ENCODE data around the gene CDK9. TPM values are rescaled to one million over a fixed set of nuclear protein-coding genes. Genes with fewer than 3 reads are reported as not detected.
A peak's percentile ranks its signal among the peaks of the same experiment; 100 is the strongest.

Gene CDK9
- total and polyA plus RNA-seq, 7 donors = 26.5 to 46.1 (median 39.3) TPM

GRCh38 chr9:127742435-127743088 is 43.3 kb upstream of the CDK9 start:
- peak overlapping the region; percentile 54 for H3K4me3 ChIP-seq
- intact Hi-C loops (cut with DNase I) = no loop called here
- DNase-seq = peak; percentile 67 to 80
- H3K36me3 ChIP-seq (ENCODE audit: insufficient read depth in 1 of 2, low read depth in 1 of 2) = peaks cover 0 to 19% of the 10 kb centered on the region in 2 donors
- no peaks in the 10 kb centered on the region for H3K27me3 ChIP-seq (ENCODE audit: insufficient read depth in 3 of 3, low read length in 2 of 3)
- 40 to 52% (median 50%) methylated on average over 33 of the region's 33 CpGs for WGBS, 3 donors
- peak in 3 of 4 donors; percentile 17 to 36 (median 25) for ATAC-seq
- TF ChIP-seq, protein P1, sequence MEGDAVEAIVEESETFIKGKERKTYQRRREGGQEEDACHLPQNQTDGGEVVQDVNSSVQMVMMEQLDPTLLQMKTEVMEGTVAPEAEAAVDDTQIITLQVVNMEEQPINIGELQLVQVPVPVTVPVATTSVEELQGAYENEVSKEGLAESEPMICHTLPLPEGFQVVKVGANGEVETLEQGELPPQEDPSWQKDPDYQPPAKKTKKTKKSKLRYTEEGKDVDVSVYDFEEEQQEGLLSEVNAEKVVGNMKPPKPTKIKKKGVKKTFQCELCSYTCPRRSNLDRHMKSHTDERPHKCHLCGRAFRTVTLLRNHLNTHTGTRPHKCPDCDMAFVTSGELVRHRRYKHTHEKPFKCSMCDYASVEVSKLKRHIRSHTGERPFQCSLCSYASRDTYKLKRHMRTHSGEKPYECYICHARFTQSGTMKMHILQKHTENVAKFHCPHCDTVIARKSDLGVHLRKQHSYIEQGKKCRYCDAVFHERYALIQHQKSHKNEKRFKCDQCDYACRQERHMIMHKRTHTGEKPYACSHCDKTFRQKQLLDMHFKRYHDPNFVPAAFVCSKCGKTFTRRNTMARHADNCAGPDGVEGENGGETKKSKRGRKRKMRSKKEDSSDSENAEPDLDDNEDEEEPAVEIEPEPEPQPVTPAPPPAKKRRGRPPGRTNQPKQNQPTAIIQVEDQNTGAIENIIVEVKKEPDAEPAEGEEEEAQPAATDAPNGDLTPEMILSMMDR (IDR thresholded peaks at IDR 0.05) = no peak
- H3K9me3 ChIP-seq = no peaks in the 10 kb centered on the region
- peaks cover 8% of the 10 kb centered on the region for H3K4me1 ChIP-seq
- H3K27ac ChIP-seq = peak overlapping the region; percentile 77

DNA sequence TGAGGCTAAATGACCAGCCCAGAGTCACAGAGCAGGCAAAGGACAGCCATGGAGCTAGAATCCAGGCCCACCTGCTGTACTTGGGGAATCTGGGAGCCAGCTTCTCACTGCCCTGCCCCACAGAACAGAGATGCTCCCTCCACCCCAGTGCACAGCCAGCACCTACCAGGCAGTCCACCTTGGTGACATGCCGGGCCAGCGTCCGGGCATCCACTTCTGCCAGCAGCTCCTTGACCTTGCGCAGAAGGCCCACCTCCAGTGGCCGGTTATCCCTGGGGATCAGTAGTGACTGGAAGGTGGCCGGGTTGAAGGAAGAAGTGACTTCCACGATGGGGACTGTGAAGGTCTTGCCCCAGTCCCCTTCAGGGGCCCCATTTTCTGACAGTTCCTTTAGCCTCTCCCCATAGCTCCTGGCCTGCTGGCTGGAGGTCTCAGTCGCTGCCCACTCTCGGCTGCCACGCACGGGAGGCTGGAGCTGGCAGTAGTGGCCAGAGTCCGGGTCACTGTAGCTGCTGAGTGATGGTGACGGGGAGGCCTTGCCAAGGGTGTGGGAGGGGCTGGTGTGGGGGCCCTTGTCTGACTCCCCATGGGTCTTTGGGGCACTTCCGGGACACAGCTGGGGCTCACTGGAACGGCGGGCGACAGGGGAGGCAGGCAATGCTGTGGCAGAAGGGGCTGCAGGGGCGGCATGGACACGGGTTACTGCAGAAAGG is 41.3 kb upstream of the CDK9 start:
- intact Hi-C loops (cut with DNase I) = no loop called here
- ATAC-seq (no peak), DNase-seq (no peak)
- H3K36me3 ChIP-seq (ENCODE audit: insufficient read depth in 1 of 2, low read depth in 1 of 2) = peaks cover 0 to 15% of the 10 kb centered on the region in 2 donors
- WGBS, 3 donors = 85 to 94% (median 87%) methylated on average over 18 to 19 of the region's 19 CpGs
- H3K4me3 ChIP-seq = no peak overlapping the region
- H3K9me3 ChIP-seq = no peaks in the 10 kb centered on the region
- TF ChIP-seq, protein P1 (IDR thresholded peaks at IDR 0.05) = no peak
- H3K27ac ChIP-seq = no peak overlapping the region
- H3K4me1 ChIP-seq = peaks cover 8% of the 10 kb centered on the region
- H3K27me3 ChIP-seq (ENCODE audit: insufficient read depth in 3 of 3, low read length in 2 of 3) = no peaks in the 10 kb centered on the region

DNA sequence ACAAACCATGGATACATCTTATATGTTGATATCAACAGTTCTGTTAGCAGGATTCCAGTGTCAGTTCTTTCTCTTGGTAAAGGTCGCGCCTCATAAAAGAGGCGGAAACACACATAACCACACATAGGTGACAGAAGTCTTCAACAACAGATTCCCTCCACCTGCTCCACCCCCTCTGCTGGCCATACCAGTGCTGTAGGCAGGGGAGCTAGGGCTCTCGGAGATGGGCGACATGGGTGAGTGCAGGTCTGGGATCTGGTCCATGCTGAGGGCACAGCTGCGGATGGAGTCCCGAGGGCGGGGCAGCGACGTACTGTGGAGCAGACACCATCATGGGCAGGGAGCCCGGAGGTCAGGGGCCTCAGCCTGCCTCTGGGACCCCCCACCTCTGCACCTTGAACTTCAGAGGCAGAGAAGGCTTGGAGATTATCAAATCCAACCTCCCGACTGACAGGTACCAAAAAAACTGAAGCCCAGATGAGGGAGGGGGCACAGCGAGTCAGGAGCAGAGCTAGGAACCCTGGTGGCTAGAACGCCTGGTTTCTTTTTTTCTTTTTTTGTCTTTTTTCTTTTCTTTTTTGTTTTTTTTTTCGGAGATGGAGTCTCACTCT is 38.8 kb upstream of the CDK9 start:
- WGBS, 3 donors = 54 to 58% (median 55%) methylated on average over 15 of the region's 15 CpGs
- Histone ChIP-seq H3K27me3 (ENCODE audit: insufficient read depth in 3 of 3, low read length in 2 of 3) (peaks cover 0 to 2% (median 0%) of the 10 kb centered on the region in 3 donors), H3K27ac (no peak overlapping the region), H3K36me3 (ENCODE audit: insufficient read depth in 1 of 2, low read depth in 1 of 2) (peaks cover 0 to 17% of the 10 kb centered on the region in 2 donors), H3K9me3 (no peaks in the 10 kb centered on the region), H3K4me3 (no peak overlapping the region), H3K4me1 (no peaks in the 10 kb centered on the region)
- TF ChIP-seq, protein P1 (IDR thresholded peaks at IDR 0.05) = no peak
- ATAC-seq (no peak), DNase-seq (no peak)
- intact Hi-C loops (cut with DNase I) = no loop called here

DNA sequence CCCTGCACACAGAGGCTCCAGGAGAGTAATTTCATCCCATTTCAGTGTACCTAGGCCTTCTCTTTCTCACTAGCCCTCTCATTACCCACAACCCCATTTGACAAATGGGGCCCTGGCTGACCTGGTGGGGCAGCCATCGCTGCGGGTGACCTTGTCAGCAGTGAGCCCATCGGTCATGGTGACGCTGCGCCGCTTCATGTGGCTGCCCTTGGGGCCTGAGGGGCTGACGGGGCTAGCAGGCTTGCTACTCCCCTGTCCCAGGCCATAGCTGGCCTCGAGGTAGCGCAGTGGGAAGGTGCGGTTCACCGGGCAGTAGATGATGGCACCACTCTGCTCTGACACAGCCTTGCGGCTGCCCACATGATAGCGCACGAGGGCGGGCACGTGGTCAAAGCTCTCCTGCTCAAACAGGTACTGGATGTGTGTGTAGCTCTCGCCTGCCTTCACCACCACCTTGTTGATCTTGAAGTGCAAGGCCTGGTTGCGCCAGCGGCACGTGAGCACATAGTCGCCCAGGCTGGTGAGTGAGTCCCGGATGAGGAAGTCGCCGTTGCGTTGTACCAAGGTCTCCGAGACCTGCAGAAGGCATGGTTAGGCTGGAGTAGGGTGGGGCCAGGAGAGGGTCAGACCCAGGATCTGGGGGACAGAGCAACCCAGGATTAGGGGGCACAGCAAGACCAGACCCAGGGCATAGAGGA is 36.6 kb upstream of the CDK9 start:
- H3K9me3 ChIP-seq = no peaks in the 10 kb centered on the region

More for the DNA sequence above, 36.6 kb upstream of the CDK9 start:
- no peaks in the 10 kb centered on the region for H3K4me1 ChIP-seq
- peaks cover 0 to 13% of the 10 kb centered on the region in 2 donors for H3K36me3 ChIP-seq (ENCODE audit: insufficient read depth in 1 of 2, low read depth in 1 of 2)
- DNase-seq (no peak), ATAC-seq (no peak)
- H3K27ac ChIP-seq = no peak overlapping the region
- H3K4me3 ChIP-seq = no peak overlapping the region
- H3K27me3 ChIP-seq (ENCODE audit: insufficient read depth in 3 of 3, low read length in 2 of 3) = peaks cover 0 to 17% (median 10%) of the 10 kb centered on the region in 3 donors
- TF ChIP-seq, protein P1 (IDR thresholded peaks at IDR 0.05) = no peak
- 90 to 92% (median 92%) methylated on average over 26 of the region's 26 CpGs for WGBS, 3 donors
- intact Hi-C loops (cut with DNase I) = no loop called here

Measured in psoas muscle (tissue), 8 donors.